GM11168 (cell line): Measurements from ENCODE around the gene PHACTR4.

Source experiments
- in situ Hi-C: fragments of 300-500 bp; cut with MboI; formaldehyde crosslinking; loops from one replicate; pipeline ENCODE4 v1.12.0; 2022; ENCODE audit warnings: low sequenced_read_pairs; ENCODE audit not compliant: unreplicated experiment

The PHACTR4 gene

GRCh38 chr1:28482138-28482537, 112.6 kb downstream of the PHACTR4 start:
- in situ Hi-C loops = no loop called here

DNA sequence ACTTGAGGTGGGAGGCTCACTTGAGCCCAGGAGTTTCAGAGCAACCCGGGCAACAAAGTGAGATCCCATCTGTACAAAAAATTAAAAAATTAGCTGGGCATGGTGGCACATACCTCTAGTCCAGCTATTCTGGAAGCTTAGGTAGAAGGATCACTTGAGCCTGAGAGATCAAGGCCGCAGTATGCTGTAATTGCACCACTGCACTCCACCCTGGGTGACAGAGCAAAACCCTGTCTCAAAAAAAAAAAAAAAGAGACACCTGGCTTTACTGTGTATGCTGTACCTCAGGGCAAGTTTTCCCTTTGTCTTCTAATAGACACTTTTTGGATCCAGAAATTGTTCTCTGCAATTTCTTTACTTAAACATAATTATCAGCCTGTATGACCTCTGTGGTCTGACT, 113.2 kb downstream of the PHACTR4 start:
- in situ Hi-C loops = no loop called here

GRCh38 chr1:28494737-28495136, 125.2 kb downstream of the PHACTR4 start:
- in situ Hi-C loops = no loop called here

GRCh38 chr1:28499553-28499952, 130.0 kb downstream of the PHACTR4 start:
- in situ Hi-C loops = no loop called here

DNA sequence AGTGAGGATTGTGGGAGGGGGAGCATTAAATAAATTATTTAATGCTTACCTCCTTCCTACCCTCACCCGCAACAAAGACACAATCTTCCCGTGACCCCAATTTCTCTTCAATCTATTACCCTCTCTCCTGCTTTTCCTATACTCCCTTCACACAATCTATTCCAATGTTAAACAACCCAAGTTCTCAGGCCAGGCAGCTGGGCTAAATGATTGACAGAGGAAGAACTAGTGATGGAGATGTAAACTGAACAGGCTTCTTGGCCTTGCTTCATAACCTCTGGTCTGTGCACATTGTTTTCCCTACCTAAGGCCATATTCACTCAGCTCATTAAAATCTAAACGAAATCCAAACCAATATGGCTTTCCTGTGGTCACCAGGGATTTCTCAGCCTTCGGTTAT, 132.4 kb downstream of the PHACTR4 start:
- in situ Hi-C loops = no loop called here

DNA sequence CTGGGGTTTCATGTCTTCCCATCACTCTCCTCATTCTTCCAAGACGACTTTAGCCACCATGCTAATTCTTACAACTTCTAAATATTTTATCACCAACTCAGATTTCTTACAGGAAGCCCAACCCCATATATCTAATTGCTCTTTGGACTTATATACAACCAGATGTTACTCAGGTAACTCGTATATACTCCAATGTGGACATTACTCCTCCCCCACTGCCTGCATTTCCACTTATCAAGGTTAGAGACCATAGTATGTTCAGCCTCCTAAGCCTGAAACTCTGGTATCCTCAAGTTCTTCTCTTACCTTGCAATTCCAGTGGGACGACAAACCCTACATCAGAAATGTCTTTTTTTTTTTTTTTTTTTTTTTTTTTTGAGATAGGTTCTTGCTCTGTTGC, 133.6 kb downstream of the PHACTR4 start:
- in situ Hi-C loops = no loop called here

DNA sequence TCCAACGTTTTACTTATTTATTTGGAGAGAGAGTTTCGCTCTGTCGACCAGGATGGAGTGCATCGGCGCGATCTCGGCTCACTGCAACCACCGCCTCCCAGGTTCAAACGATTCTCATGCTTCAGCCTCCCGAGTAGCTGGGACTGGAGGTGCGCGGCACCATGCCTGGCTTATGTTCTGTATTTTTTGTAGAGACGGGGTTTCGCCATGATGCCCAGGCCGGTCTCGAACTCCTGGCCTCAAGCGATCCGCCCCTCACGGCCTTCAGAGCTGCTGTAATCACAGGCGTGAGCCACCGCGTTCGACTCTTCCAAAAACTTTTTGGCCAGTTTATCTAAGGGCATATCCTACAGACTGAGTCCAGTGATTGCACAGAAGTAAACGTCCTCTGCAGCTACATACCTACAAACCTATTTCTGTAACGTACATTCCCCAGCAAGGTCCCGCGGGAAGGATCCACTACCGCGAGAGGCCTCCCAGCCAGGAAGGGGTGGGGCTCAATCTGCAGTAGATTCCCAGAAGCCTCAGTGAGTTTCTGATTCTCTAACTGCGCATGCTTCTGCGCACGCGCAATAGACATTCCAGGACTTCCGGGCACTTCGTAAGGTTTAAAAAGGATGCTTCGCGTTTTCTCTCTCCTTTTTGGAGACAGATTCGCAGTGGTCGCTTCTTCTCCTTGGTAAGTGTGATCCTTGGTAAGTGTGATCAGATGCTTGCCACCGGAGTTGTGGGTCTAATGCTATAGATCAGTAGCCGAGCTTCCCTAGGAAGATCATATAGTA, 136.1 kb downstream of the PHACTR4 start, which contains the start of gene RCC1:
Gene RCC1, plus strand, starts transcription at position 638 of the 782 bp plus-strand sequence. CDS start 23,824 bp downstream, outside the sequence.
- in situ Hi-C loops = no loop called here

GRCh38 chr1:28506907-28507246, 137.3 kb downstream of the PHACTR4 start:
- in situ Hi-C loops = no loop called here

DNA sequence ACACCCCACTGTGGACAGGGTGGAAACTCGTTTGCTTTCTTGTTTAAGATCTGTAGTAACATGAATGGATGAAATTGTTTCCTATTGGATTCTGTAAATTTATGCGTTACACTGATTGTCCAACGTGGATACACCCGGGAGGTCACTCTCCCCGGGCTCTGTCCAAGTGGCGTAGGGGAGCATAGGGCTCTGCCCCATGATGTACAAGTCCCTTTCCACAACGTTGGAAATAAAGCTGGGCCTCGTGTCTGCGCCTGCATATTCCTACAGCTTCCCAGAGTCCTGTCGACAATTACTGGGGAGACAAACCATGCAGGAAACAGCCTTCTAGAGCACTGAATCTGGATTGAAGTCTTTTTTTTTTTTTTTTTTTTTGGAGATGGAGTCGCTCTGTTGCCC, 137.7 kb downstream of the PHACTR4 start:
- in situ Hi-C loops = no loop called here

DNA sequence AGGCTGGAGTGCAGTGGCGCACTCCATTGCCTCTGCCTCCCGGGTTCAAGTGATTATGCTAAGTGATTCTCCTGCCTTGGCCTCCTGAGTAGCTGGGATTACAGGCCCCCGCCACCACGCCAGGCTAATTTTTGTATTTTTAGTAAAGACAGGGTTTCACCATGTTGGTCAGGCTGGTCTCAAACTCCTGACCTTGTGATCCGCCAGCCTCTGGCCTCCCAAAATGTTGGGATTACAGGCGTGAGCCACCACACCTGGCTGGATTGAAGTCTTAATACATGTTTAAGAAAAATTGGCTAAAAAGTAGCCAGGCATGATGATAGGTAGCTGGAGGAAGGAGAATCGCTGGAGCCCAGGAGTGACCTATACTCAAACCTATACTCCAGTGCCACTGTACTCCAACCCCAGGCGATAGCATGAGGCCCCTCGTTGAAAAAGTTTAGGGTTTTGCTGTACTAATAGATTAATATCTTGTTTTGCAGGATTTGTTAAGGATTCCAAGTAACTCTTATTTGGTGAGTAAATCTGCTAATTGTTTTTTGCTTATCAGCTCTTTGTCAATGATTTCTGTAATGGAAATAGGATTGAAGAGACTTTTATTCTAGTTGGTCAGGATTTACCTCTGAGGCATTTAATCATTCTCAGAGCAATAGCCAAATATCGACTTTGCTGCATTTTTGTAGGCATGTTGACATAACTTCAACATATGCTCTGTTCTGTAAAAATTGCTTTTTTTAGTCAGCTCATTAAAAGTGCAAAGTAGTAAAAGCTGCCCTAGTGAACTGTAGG, 138.3 kb downstream of the PHACTR4 start:
- in situ Hi-C loops = no loop called here

DNA sequence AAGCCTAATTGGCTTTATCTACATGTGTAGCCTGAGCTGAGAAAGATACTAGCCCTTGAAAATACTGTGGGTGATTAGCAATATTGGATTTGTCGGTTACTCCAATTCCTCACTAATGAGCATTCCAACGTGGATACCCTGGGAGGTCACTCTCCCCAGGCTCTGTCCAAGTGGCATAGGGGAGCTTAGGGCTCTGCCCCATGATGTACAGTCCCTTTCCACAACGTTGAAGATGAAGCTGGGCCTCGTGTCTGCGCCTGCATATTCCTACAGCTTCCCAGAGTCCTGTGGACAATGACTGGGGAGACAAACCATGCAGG, 138.9 kb downstream of the PHACTR4 start:
- in situ Hi-C loops = no loop called here

GRCh38 chr1:28509705-28510272, 140.2 kb downstream of the PHACTR4 start:
- in situ Hi-C loops = loop anchor here (10.0 kb wide), 1 partner anchor 355 kb away; no protein-coding TSS in a partner anchor

GRCh38 chr1:28510273-28510969, 140.9 kb downstream of the PHACTR4 start:
- in situ Hi-C loops = loop anchor here (10.0 kb wide), 1 partner anchor 354 kb away; no protein-coding TSS in a partner anchor

- in situ Hi-C loops = loop anchor here (10.0 kb wide), 1 partner anchor 354 kb away; no protein-coding TSS in a partner anchor
Observed at GRCh38 chr1:28510970-28511440, 141.5 kb downstream of the PHACTR4 start.

DNA sequence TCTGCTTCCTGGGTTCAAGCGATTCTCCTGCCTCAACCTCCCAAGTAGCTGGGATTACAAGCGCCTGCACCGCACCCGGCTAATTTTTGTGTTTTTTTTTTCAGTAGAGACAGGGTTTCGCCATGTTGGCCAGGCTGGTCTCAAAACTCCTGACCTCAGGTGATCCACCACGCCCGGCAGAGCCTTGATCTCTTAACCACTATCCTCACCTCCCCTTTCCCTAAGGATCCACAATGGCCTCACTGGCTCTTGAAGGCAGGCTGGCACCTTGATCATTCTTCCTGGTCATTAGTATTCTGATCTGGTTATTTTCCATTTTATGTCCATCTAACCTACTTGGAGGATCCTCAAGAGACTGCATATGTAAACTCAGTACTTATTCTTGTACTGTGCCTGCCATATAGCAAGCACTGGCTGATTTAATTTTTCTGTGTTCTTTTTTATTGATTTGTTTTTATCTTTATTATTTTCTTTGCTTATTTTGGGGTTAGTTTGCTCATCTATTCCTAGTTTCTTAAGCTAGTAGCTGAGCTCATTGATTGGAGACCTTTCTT, 142.6 kb downstream of the PHACTR4 start:
- in situ Hi-C loops = loop anchor here (10.0 kb wide), 1 partner anchor 353 kb away; no protein-coding TSS in a partner anchor

DNA sequence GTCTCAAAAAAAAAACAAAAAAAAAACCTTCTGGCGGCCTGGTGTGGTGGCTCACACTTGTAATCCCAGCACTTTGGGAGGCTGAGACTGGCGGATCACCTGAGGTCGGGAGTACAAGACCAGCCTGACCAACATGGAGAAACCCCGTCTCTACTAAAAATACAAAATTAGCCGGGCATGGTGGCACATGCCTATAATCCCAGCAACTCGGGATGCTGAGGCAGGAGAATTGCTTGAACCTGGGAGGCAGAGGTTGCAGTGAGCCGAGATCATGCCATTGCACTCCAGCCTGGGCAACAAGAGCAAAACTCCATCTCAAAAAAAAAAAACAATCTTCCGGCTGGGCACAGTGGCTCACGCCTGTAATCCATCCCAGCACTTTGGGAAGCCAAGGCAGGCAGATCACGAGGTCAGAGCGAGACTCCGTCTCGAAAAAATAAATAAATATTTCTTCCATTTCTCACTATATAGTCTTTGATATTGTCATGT, 144.9 kb downstream of the PHACTR4 start:
- in situ Hi-C loops = loop anchor here (10.0 kb wide), 1 partner anchor 350 kb away; no protein-coding TSS in a partner anchor

- in situ Hi-C loops = loop anchor here (10.0 kb wide), 1 partner anchor 348 kb away; no protein-coding TSS in a partner anchor
Observed at GRCh38 chr1:28516518-28516956, 147.0 kb downstream of the PHACTR4 start.

DNA sequence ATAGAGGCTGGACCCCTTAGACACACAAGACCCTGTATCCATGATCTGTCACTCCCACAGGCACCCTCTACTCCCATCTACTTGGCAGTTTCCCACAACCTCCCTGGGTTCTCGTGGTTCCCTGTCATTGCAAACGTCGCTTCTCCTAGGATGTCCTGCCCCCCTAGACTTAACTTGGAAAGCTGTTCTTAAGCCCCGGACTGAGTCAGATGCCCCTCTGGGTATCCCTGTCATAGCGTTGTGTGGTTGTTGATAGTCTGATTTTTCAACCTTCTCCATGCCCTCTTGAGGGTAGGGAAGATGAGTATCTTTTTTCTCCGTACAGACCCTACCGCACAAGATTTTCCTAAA, 148.1 kb downstream of the PHACTR4 start:
- in situ Hi-C loops = loop anchor here (10.0 kb wide), 1 partner anchor 347 kb away; no protein-coding TSS in a partner anchor

- in situ Hi-C loops = loop anchor here (10.0 kb wide), 1 partner anchor 347 kb away; no protein-coding TSS in a partner anchor
Observed at GRCh38 chr1:28518000-28518744, 148.6 kb downstream of the PHACTR4 start.
